ENCODE results near the gene ZNF469. TPM values are rescaled to one million over a fixed set of nuclear protein-coding genes. Genes with fewer than 3 reads are reported as not detected.
A peak's percentile ranks its signal among the peaks of the same experiment; 100 is the strongest.

ZNF469 gene
- total and polyA plus RNA-seq, 9 of the 15 experiments (the other 6 are each of a cell fraction or from before 2014, with no cell fraction given): 0.01 to 0.04 TPM; not detected in 7

- TF ChIP-seq ZBTB26 (CRISPR knock-in tag; IDR thresholded peaks at IDR 0.05) (peak; percentile 99), ZSCAN29 (IDR thresholded peaks at IDR 0.05) (no peak), ARNT (IDR thresholded peaks at IDR 0.05) (peak; percentile 38 to 81; a peak in 3 of 4 replicates), HNRNPK (IDR thresholded peaks at IDR 0.05; ENCODE audit: low read depth, low read length, poor library complexity, severe bottlenecking) (no peak), ZZZ3 (IDR thresholded peaks at IDR 0.05) (no peak), TGIF2 (CRISPR knock-in tag; IDR thresholded peaks at IDR 0.05) (no peak), TEAD4 (IDR thresholded peaks at IDR 0.05; ENCODE audit: low read length) (no peak), TEAD4 (CRISPR knock-in tag; IDR thresholded peaks at IDR 0.05; ENCODE audit: borderline replicate concordance) (no peak), HDGF (IDR thresholded peaks at IDR 0.05) (peak; percentile 99), ZNF398 (CRISPR knock-in tag; IDR thresholded peaks at IDR 0.05) (no peak), E2F3 (CRISPR knock-in tag; IDR thresholded peaks at IDR 0.05) (no peak), NR1H2 (CRISPR knock-in tag; IDR thresholded peaks at IDR 0.05) (no peak), POLR2AphosphoS2 (IDR thresholded peaks at IDR 0.05; ENCODE audit: low read length) (no peak), ZNF507 (tag; conservative IDR thresholded peaks at IDR 0.05) (no peak), ZNF253 (CRISPR knock-in tag; conservative IDR thresholded peaks at IDR 0.05) (no peak), ZNF583 (CRISPR knock-in tag; IDR thresholded peaks at IDR 0.05) (no peak), SP1 (CRISPR knock-in tag; IDR thresholded peaks at IDR 0.05) (no peak), PYGO2 (tag; IDR thresholded peaks at IDR 0.05) (no peak), CEBPB (tag; IDR thresholded peaks at IDR 0.05) (no peak)
- TF ChIP-seq, protein P1, sequence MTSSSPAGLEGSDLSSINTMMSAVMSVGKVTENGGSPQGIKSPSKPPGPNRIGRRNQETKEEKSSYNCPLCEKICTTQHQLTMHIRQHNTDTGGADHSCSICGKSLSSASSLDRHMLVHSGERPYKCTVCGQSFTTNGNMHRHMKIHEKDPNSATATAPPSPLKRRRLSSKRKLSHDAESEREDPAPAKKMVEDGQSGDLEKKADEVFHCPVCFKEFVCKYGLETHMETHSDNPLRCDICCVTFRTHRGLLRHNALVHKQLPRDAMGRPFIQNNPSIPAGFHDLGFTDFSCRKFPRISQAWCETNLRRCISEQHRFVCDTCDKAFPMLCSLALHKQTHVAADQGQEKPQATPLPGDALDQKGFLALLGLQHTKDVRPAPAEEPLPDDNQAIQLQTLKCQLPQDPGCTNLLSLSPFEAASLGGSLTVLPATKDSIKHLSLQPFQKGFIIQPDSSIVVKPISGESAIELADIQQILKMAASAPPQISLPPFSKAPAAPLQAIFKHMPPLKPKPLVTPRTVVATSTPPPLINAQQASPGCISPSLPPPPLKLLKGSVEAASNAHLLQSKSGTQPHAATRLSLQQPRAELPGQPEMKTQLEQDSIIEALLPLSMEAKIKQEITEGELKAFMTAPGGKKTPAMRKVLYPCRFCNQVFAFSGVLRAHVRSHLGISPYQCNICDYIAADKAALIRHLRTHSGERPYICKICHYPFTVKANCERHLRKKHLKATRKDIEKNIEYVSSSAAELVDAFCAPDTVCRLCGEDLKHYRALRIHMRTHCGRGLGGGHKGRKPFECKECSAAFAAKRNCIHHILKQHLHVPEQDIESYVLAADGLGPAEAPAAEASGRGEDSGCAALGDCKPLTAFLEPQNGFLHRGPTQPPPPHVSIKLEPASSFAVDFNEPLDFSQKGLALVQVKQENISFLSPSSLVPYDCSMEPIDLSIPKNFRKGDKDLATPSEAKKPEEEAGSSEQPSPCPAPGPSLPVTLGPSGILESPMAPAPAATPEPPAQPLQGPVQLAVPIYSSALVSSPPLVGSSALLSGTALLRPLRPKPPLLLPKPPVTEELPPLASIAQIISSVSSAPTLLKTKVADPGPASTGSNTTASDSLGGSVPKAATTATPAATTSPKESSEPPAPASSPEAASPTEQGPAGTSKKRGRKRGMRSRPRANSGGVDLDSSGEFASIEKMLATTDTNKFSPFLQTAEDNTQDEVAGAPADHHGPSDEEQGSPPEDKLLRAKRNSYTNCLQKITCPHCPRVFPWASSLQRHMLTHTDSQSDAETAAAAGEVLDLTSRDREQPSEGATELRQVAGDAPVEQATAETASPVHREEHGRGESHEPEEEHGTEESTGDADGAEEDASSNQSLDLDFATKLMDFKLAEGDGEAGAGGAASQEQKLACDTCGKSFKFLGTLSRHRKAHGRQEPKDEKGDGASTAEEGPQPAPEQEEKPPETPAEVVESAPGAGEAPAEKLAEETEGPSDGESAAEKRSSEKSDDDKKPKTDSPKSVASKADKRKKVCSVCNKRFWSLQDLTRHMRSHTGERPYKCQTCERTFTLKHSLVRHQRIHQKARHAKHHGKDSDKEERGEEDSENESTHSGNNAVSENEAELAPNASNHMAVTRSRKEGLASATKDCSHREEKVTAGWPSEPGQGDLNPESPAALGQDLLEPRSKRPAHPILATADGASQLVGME (CRISPR knock-in tag; IDR thresholded peaks at IDR 0.05): no peak
Measured at GRCh38 chr16:88333848-88334777, 48.6 kb upstream of the ZNF469 start (continued).

Data from K562 (cell line).